GM19043 (cell line): ENCODE results near the gene CCDC81.
"Not testable (repeated sequence)": the region's sequence is repeated elsewhere in the genome, so short reads cannot be mapped to it uniquely, and the experiment has no call there.

Experiments
- ATAC-seq: cut with Tn5 transposase; IDR thresholded peaks from one replicate; pipeline ENCODE4 v1.9.1; 2021; ENCODE audit warnings: low read depth; ENCODE audit not compliant: unreplicated experiment

Gene CCDC81

DNA sequence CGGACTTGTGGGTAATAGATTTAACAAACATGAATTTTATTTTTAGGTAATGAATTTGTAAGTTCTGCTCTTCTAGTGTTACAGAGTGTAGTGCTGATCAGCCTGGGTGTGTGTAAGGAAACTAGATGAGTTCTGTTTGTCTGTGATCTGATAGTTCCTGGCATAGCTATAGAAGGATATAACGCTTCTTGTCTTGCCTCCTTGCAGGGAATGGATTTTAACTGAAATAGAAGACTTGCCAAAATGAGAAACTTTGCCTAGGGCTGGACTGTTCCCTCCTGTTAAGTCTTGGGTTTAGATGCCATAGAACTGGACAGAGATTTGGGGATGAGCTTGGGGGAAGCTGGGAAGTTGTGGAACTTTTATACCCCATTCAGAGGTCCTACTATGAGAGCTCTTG, 11.6 kb downstream of the CCDC81 start:
- no peak for ATAC-seq

GRCh38 chr11:86386746-86387145, 12.1 kb downstream of the CCDC81 start:
- ATAC-seq: no peak

DNA sequence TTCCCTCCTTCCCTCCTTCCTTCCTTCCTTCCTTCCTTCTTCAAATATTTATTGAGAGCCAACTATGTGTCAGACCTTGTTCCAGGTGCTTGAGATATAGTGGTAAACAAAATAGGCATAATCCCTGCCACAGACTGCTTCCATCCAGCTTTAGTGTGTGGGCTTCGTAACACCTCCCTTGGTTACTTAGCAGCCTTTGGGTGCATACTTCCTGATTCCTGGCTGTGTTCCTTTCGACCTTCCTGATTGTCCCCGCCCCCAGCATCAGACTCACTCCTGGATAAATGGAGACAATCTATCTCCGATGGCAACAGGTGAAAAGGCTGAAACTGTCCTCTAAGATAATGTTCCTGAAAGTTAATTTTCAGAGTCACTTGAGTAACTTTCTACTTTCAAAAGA, 13.5 kb downstream of the CCDC81 start:
- no peak for ATAC-seq

DNA sequence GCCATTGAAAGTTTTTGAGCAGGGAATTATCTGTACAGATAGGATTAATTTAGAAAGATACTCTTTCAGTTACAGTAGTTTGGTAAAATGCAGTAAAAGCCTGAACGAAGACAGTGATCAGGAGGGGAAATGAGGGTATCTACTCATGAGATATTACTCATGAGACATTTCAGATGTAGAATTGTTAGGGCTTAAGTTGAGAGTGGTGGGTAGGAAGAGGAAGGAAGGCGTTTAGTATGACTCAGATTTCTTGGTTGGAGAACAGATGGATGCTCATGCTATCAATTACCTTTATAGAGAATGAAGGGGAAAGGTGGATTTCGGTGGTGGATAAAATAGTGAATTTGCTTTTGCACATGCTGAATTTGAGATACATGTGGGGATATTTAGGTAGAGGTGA, 15.8 kb downstream of the CCDC81 start:
- no peak for ATAC-seq

DNA sequence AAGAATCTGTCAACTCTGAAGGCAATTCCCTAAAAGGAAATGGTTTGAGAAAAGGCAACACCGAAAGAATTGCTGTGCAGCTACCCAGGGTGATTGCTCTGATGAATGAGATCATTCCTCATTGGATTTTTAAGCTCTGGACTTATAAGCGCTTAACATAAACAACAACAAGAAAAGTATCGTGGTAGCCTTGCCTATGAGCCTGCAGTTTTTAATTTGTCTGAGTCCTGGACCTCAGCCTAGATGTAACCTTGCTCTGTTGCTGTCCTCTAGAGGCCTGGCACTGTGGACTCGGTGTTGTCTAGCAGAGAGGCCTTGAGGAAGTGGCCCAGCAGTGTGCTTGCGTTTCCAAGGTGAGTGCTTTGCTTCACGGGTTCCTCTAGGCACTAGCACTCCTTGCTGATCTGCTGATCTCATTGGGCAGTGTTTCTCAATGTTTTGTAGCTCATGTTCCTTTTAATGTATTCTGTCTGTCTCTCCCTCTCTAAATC, 20.4 kb downstream of the CCDC81 start:
- ATAC-seq: no peak

DNA sequence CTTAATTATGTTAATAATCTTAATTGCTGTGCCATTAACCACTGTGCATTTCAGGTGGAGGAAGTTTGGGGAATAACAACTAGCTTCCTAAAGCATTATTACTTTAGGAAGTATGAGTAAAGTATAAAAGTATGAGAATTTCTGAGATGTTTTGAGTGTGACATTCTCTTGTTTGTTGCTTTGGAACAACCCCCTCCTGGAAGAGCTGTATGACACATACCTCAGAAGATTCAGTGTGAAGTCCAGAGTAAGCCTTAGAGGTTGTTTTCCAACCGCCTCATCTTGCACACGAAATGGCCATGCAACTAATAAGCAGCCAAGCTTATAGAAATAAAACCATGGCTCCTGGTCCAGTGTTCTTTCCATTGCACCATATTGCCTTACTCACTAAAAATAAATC, 21.7 kb downstream of the CCDC81 start:
- ATAC-seq: no peak

DNA sequence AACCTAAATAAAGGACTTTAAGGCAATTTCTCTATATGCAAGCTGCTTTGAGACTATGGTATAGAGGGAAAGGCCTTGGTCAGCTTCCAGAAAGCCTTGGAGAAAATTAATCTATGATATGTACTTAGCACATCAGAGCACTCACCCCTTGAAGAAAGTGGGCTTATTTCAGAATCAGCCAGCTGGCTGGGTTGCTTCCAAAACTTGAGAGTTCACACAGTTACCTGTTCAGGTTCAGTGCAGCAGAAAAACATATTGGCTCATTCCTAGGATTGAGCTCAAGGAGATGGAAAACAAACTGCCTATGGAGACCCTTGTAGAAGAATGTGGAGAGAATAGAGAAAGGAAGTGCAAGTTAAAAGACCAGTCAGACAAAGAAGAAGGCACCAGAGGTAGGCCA, 22.7 kb downstream of the CCDC81 start:
- ATAC-seq: no peak

DNA sequence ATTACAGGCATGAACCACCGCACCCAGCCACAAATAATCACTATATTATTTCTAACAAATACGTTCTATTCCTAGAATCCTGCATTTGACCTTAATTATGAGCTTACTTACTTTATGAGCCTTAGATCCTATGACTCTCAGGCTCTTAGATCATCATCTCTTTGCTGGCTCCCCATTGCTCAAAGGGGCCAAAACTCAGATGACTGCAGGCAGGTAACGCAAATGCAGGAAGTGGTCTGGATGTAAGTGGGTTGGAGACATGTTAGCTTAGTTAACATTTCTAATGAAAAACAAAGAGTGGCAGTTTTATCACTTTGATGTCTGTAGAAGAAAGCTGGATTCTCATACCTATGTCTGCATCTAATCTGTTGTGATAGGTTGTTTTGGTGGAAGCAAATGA, 23.4 kb downstream of the CCDC81 start:
- ATAC-seq: no peak

DNA sequence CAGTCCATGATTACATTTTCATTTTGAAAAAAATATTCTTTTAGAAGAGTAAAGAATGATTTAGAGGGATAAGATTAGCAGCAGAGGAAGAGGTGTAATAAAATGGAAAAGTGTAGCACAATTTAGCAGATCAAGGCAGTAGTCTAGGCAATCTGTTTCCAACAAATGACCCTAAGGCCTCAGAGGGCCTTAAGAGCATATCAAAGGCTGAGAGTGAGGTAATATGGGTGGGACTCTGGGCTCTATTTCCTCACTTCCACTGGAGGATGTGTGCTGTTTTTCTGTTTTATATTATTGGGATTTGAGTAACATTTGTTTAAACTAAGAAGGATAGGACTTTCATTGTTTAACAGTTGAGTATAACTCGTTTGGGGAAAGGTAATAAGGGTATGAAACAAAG, 28.8 kb downstream of the CCDC81 start:
- ATAC-seq: no peak

DNA sequence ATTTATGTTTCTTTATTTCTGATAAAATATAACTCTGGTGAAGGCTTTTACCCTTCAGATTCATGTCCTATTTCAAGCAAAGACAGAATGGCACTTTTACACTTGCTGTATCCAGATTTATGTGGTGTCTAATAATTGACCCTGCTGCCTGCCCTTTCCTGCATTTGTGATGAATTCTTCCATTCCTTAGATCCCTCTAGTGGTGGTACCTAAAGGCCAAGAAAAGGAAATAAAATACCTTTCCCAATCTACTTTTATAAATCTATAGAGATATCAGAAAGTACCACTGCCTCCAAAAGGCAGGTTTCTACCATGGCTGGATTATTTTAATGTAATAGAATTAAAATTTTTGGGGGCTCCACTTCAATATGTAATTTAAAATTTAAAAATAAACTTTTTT, 34.2 kb downstream of the CCDC81 start:
- ATAC-seq: no peak

DNA sequence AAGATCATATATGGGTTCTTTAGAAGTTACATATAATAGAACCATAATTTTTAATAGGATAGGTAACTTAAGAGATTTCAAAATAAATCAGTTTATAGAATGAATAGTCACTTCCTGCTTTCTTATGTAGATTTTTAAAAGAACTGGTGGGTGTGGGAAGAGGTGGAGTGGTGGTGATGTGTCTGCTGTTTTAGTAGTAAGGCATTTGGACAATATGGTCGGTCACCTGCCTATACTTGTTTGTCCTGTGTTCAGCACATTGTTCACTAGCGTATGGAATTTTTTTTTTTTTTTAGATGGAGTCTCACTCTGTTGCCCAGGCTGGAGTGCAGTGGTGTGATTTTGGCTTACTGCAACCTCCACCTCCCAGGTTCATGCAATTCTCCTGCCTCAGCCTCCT, 39.3 kb downstream of the CCDC81 start:
- ATAC-seq: no peak

GRCh38 chr11:86415026-86415425, 40.3 kb downstream of the CCDC81 start:
- no peak for ATAC-seq

GRCh38 chr11:86416494-86416893, 41.8 kb downstream of the CCDC81 start:
- no peak for ATAC-seq

GRCh38 chr11:86416951-86417350, 42.3 kb downstream of the CCDC81 start:
- ATAC-seq: not testable (repeated sequence)

- ATAC-seq: no peak
Measured at GRCh38 chr11:86418106-86418505, 43.4 kb downstream of the CCDC81 start.

DNA sequence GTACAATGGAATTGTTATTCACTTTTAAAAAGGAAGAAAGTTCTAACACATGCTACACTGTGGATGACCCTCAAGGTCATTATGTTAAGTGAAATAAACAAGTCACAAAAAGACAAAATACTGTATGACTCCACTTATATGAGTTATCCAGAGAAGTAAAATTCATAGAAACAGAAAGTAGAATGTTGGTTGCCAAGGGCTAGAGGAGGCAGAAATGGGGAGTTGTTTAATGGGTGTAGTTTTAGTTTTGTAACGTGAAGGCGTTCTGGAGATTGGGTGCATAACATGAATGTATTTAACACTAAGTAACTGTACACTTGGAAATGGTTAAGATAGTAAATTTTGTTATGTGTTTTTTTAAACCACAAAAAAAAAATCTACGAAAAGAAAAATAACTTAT, 43.8 kb downstream of the CCDC81 start:
- ATAC-seq: no peak

DNA sequence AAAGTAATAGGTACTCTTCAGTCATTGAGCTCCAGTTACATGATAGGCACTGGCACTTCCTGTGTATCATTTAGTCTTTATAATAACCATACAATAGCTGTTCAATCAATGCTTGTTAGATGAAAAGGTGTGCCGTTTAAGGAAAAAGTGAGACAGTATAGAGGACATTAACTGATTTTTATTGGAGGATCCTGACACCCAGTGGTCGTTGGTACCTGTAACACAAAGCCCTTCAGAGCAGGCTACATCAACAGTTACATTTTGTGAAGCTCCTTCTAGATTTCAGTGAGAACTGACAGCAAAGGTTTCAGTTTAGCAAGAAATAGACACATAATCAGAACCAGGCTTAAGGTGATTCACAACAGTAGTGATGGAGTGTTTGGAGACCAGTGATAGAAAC, 44.2 kb downstream of the CCDC81 start:
- no peak for ATAC-seq

- no peak for ATAC-seq
Measured at GRCh38 chr11:86421946-86422345, 47.3 kb downstream of the CCDC81 start.

GRCh38 chr11:86422371-86422770, 47.7 kb downstream of the CCDC81 start:
- ATAC-seq: no peak

DNA sequence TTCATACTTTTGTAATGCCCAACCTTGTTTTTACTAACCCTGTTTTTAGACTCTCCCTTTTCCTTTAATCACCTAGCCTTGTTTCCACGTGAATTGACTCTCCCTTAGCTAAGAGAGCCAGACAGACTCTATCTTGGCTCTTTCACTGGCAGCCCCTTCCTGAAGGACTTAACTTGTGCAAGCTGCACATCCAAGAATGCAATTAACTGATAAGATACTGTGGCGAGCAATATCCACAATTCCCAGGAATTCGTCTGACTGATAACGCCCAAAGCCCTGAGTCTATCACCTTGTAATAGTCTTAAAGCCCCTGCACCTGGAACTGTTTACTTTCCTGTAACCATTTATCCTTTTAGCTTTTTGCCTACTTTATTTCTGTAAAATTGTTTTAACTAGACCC, 48.8 kb downstream of the CCDC81 start:
- ATAC-seq: not testable (repeated sequence)

GRCh38 chr11:86427441-86427840, 52.8 kb downstream of the CCDC81 start:
- ATAC-seq: no peak

- ATAC-seq: no peak
Measured at GRCh38 chr11:86431258-86431657, 56.6 kb downstream of the CCDC81 start.

GRCh38 chr11:86433361-86434095, 58.8 kb downstream of the CCDC81 start:
- ATAC-seq: not testable (repeated sequence)
